Measurements from ENCODE around the gene MSRB1. TPM values are rescaled to one million over a fixed set of nuclear protein-coding genes. Genes with fewer than 3 reads are reported as not detected.
"Not testable (repeated sequence)": the region's sequence is repeated elsewhere in the genome, so short reads cannot be mapped to it uniquely, and the experiment has no call there.

Gene MSRB1
- polyA plus RNA-seq, 1 experiment = 61.9 TPM

- DNase-seq (ENCODE audit: low read depth) = no peak
- TF ChIP-seq CTCF (IDR thresholded peaks at IDR 0.05; ENCODE audit: insufficient read depth, low read depth, low read length) = no peak
- ChIA-PET POLR2A (no interaction called here), CTCF (interaction anchor here (2.0 to 2.7 kb wide), 2 partner anchors 15 to 58 kb away, joined by 10 to 23 read pairs; no protein-coding TSS in a partner anchor)
- H3K4me3 ChIP-seq (ENCODE audit: low read depth, low read length) = no peak overlapping the region
- no peaks in the 10 kb centered on the region for H3K36me3 ChIP-seq (ENCODE audit: control insufficient read depth, insufficient read depth, low read length)
- H3K27me3 ChIP-seq (ENCODE audit: control insufficient read depth, insufficient read depth, low read length) = peaks cover 33% of the 10 kb centered on the region
Measured at GRCh38 chr16:1922357-1922756, 20.6 kb downstream of the MSRB1 start.

GRCh38 chr16:1920727-1921171, 22.2 kb downstream of the MSRB1 start:
- ChIA-PET CTCF (no interaction called here), POLR2A (no interaction called here)
- no peak for TF ChIP-seq CTCF (IDR thresholded peaks at IDR 0.05; ENCODE audit: insufficient read depth, low read depth, low read length)
- no peak for DNase-seq (ENCODE audit: low read depth)
- Histone ChIP-seq H3K27me3 (ENCODE audit: control insufficient read depth, insufficient read depth, low read length) (peaks cover 49% of the 10 kb centered on the region), H3K4me3 (ENCODE audit: low read depth, low read length) (no peak overlapping the region), H3K36me3 (ENCODE audit: control insufficient read depth, insufficient read depth, low read length) (no peaks in the 10 kb centered on the region)

- CTCF ChIA-PET = interaction anchor here (1.4 kb wide), 1 partner anchor 9 kb away, joined by 5 read pairs; no protein-coding TSS in a partner anchor
- H3K4me3 ChIP-seq (ENCODE audit: low read depth, low read length); DNase-seq (ENCODE audit: low read depth); H3K36me3 ChIP-seq (ENCODE audit: control insufficient read depth, insufficient read depth, low read length); POLR2A ChIA-PET: not testable (repeated sequence)
- peaks cover 54% of the 10 kb centered on the region for H3K27me3 ChIP-seq (ENCODE audit: control insufficient read depth, insufficient read depth, low read length)
Measured at GRCh38 chr16:1920122-1920521, 22.9 kb downstream of the MSRB1 start.

- ChIA-PET POLR2A (no interaction called here), CTCF (interaction anchor here (0.6 to 1.4 kb wide), 2 partner anchors 9 to 25 kb away, joined by 3 to 5 read pairs; no protein-coding TSS in a partner anchor)
- DNase-seq (ENCODE audit: low read depth) = no peak
- Histone ChIP-seq H3K27me3 (ENCODE audit: control insufficient read depth, insufficient read depth, low read length) (peaks cover 59% of the 10 kb centered on the region), H3K36me3 (ENCODE audit: control insufficient read depth, insufficient read depth, low read length) (no peaks in the 10 kb centered on the region), H3K4me3 (ENCODE audit: low read depth, low read length) (no peak overlapping the region)
- TF ChIP-seq CTCF (IDR thresholded peaks at IDR 0.05; ENCODE audit: insufficient read depth, low read depth, low read length) = no peak
Measured at GRCh38 chr16:1919327-1919998, 23.5 kb downstream of the MSRB1 start.

- peaks cover 61% of the 10 kb centered on the region for H3K27me3 ChIP-seq (ENCODE audit: control insufficient read depth, insufficient read depth, low read length)
- ChIA-PET CTCF (interaction anchor here (0.6 to 1.4 kb wide), 2 partner anchors 10 to 24 kb away, joined by 3 to 5 read pairs; no protein-coding TSS in a partner anchor), POLR2A (no interaction called here)
- DNase-seq (ENCODE audit: low read depth) = no peak
- no peak for TF ChIP-seq CTCF (IDR thresholded peaks at IDR 0.05; ENCODE audit: insufficient read depth, low read depth, low read length)
- H3K36me3 ChIP-seq (ENCODE audit: control insufficient read depth, insufficient read depth, low read length) = no peaks in the 10 kb centered on the region
- no peak within 1 kb of the TSS for H3K4me3 ChIP-seq (ENCODE audit: low read depth, low read length)
Measured at GRCh38 chr16:1918351-1919326, 24.4 kb downstream of the MSRB1 start, which contains the start of gene HS3ST6. HS3ST6 (minus strand) TSS chr16:1918415; CDS start chr16:1918323, 92 bp downstream.
